Measurements from ENCODE around the gene SERINC5.
"Not testable (repeated sequence)": the region's sequence is repeated elsewhere in the genome, so short reads cannot be mapped to it uniquely, and the experiment has no call there.

SERINC5 gene

GRCh38 chr5:80275347-80275746, 19.5 kb upstream of the SERINC5 start:
- Mint-ChIP-seq H3K27ac (no peak overlapping the region), H3K4me3 (no peak overlapping the region), H3K4me1 (peaks cover 1% of the 10 kb centered on the region), H3K9me3 (no peaks in the 10 kb centered on the region), H3K27me3 (peaks cover 6% of the 10 kb centered on the region), H3K36me3 (no peaks in the 10 kb centered on the region)
- DNase-seq (ENCODE audit: low spot score in 2 of 2) (no peak), ATAC-seq (ENCODE audit: low read depth) (no peak)

GRCh38 chr5:80270543-80270942, 14.7 kb upstream of the SERINC5 start:
- H3K4me3 Mint-ChIP-seq; ATAC-seq (ENCODE audit: low read depth); H3K27ac Mint-ChIP-seq; H3K36me3 Mint-ChIP-seq; H3K9me3 Mint-ChIP-seq; H3K4me1 Mint-ChIP-seq; DNase-seq (ENCODE audit: low spot score in 2 of 2); H3K27me3 Mint-ChIP-seq: not testable (repeated sequence)

GRCh38 chr5:80269991-80270438, 14.2 kb upstream of the SERINC5 start:
- no peak overlapping the region for H3K27ac Mint-ChIP-seq
- H3K36me3 Mint-ChIP-seq: no peaks in the 10 kb centered on the region
- H3K4me1 Mint-ChIP-seq: peaks cover 7% of the 10 kb centered on the region
- DNase-seq (ENCODE audit: low spot score in 2 of 2) (no peak), ATAC-seq (ENCODE audit: low read depth) (no peak)
- no peak overlapping the region for H3K4me3 Mint-ChIP-seq
- no peaks in the 10 kb centered on the region for H3K9me3 Mint-ChIP-seq
- no peaks in the 10 kb centered on the region for H3K27me3 Mint-ChIP-seq

- no peak for ATAC-seq (ENCODE audit: low read depth)
- H3K4me1 Mint-ChIP-seq: peaks cover 7% of the 10 kb centered on the region
- DNase-seq (ENCODE audit: low spot score in 2 of 2): no peak
- H3K27ac Mint-ChIP-seq: no peak overlapping the region
- H3K36me3 Mint-ChIP-seq: no peaks in the 10 kb centered on the region
- no peak overlapping the region for H3K4me3 Mint-ChIP-seq
- no peaks in the 10 kb centered on the region for H3K27me3 Mint-ChIP-seq
- H3K9me3 Mint-ChIP-seq: no peaks in the 10 kb centered on the region
Measured at GRCh38 chr5:80268916-80269315, 13.1 kb upstream of the SERINC5 start.

GRCh38 chr5:80266566-80266965, 10.7 kb upstream of the SERINC5 start:
- Mint-ChIP-seq H3K4me1 (peaks cover 7% of the 10 kb centered on the region), H3K9me3 (peaks cover 1% of the 10 kb centered on the region), H3K27ac (no peak overlapping the region), H3K27me3 (no peaks in the 10 kb centered on the region), H3K36me3 (no peaks in the 10 kb centered on the region), H3K4me3 (no peak overlapping the region)
- ATAC-seq (ENCODE audit: low read depth) (no peak), DNase-seq (ENCODE audit: low spot score in 2 of 2) (no peak)

- no peak for DNase-seq (ENCODE audit: low spot score in 2 of 2)
- ATAC-seq (ENCODE audit: low read depth): no peak
- no peaks in the 10 kb centered on the region for H3K27me3 Mint-ChIP-seq
- no peaks in the 10 kb centered on the region for H3K36me3 Mint-ChIP-seq
- H3K4me3 Mint-ChIP-seq: no peak overlapping the region
- peaks cover 1% of the 10 kb centered on the region for H3K9me3 Mint-ChIP-seq
- peaks cover 10% of the 10 kb centered on the region for H3K4me1 Mint-ChIP-seq
- no peak overlapping the region for H3K27ac Mint-ChIP-seq
Measured at GRCh38 chr5:80260461-80260860, 4.6 kb upstream of the SERINC5 start.

GRCh38 chr5:80259511-80260203, 3.8 kb upstream of the SERINC5 start:
- ATAC-seq (ENCODE audit: low read depth) (no peak), DNase-seq (ENCODE audit: low spot score in 2 of 2) (no peak)
- H3K27ac Mint-ChIP-seq: no peak overlapping the region

GRCh38 chr5:80255431-80255810, 427 bp downstream of the SERINC5 start:
- no peaks in the 10 kb centered on the region for H3K27me3 Mint-ChIP-seq
- H3K4me1 Mint-ChIP-seq: peaks cover 27% of the 10 kb centered on the region
- H3K9me3 Mint-ChIP-seq: no peaks in the 10 kb centered on the region
- peak overlapping the region; percentile 89 for H3K27ac Mint-ChIP-seq
- H3K4me3 Mint-ChIP-seq: peak overlapping the region; percentile 95
- DNase-seq (ENCODE audit: low spot score in 2 of 2) (peak in 1 of 2 donors; percentile 9), ATAC-seq (ENCODE audit: low read depth) (peak; percentile 16)
- H3K36me3 Mint-ChIP-seq: no peaks in the 10 kb centered on the region

More at GRCh38 chr5:80259511-80260203, 3.8 kb upstream of the SERINC5 start:
- Mint-ChIP-seq H3K9me3 (peaks cover 1% of the 10 kb centered on the region), H3K4me3 (no peak overlapping the region), H3K36me3 (no peaks in the 10 kb centered on the region), H3K27me3 (no peaks in the 10 kb centered on the region), H3K4me1 (peaks cover 15% of the 10 kb centered on the region)

GRCh38 chr5:80254767-80255430, 949 bp downstream of the SERINC5 start:
- Mint-ChIP-seq H3K36me3 (peaks cover 2% of the 10 kb centered on the region), H3K27ac (peak overlapping the region; percentile 72), H3K4me3 (peak overlapping the region; percentile 91), H3K9me3 (no peaks in the 10 kb centered on the region), H3K27me3 (no peaks in the 10 kb centered on the region), H3K4me1 (peaks cover 29% of the 10 kb centered on the region)
- ATAC-seq (ENCODE audit: low read depth): no peak
- DNase-seq (ENCODE audit: low spot score in 2 of 2): no peak

- Mint-ChIP-seq H3K4me3 (no peak overlapping the region), H3K4me1 (peaks cover 39% of the 10 kb centered on the region), H3K27me3 (no peaks in the 10 kb centered on the region), H3K36me3 (peaks cover 4% of the 10 kb centered on the region), H3K9me3 (no peaks in the 10 kb centered on the region), H3K27ac (no peak overlapping the region)
- ATAC-seq (ENCODE audit: low read depth) (no peak), DNase-seq (ENCODE audit: low spot score in 2 of 2) (no peak)
Measured at GRCh38 chr5:80251636-80252035, 4.2 kb downstream of the SERINC5 start.

- H3K27me3 Mint-ChIP-seq: no peaks in the 10 kb centered on the region
- ATAC-seq (ENCODE audit: low read depth): no peak
- no peak for DNase-seq (ENCODE audit: low spot score in 2 of 2)
- peaks cover 4% of the 10 kb centered on the region for H3K36me3 Mint-ChIP-seq
- H3K9me3 Mint-ChIP-seq: no peaks in the 10 kb centered on the region
- no peak overlapping the region for H3K27ac Mint-ChIP-seq
- no peak overlapping the region for H3K4me3 Mint-ChIP-seq
- H3K4me1 Mint-ChIP-seq: peaks cover 35% of the 10 kb centered on the region
Measured at GRCh38 chr5:80250801-80251200, 5.0 kb downstream of the SERINC5 start.

GRCh38 chr5:80249901-80250300, 5.9 kb downstream of the SERINC5 start:
- Mint-ChIP-seq H3K4me1 (peaks cover 32% of the 10 kb centered on the region), H3K9me3 (peaks cover 1% of the 10 kb centered on the region), H3K27ac (no peak overlapping the region), H3K27me3 (no peaks in the 10 kb centered on the region), H3K36me3 (peaks cover 6% of the 10 kb centered on the region), H3K4me3 (no peak overlapping the region)
- DNase-seq (ENCODE audit: low spot score in 2 of 2) (no peak), ATAC-seq (ENCODE audit: low read depth) (no peak)

GRCh38 chr5:80248378-80248777, 7.5 kb downstream of the SERINC5 start:
- H3K4me1 Mint-ChIP-seq: peaks cover 24% of the 10 kb centered on the region
- no peaks in the 10 kb centered on the region for H3K27me3 Mint-ChIP-seq
- H3K9me3 Mint-ChIP-seq: peaks cover 2% of the 10 kb centered on the region
- no peak for DNase-seq (ENCODE audit: low spot score in 2 of 2)
- H3K27ac Mint-ChIP-seq: no peak overlapping the region
- ATAC-seq (ENCODE audit: low read depth): no peak
- no peak overlapping the region for H3K4me3 Mint-ChIP-seq
- peaks cover 7% of the 10 kb centered on the region for H3K36me3 Mint-ChIP-seq

- DNase-seq (ENCODE audit: low spot score in 2 of 2) (no peak), ATAC-seq (ENCODE audit: low read depth) (peak; percentile 39)
- H3K4me3 Mint-ChIP-seq: no peak overlapping the region
- peaks cover 13% of the 10 kb centered on the region for H3K36me3 Mint-ChIP-seq
- peaks cover 5% of the 10 kb centered on the region for H3K9me3 Mint-ChIP-seq
- H3K4me1 Mint-ChIP-seq: peaks cover 20% of the 10 kb centered on the region
- no peaks in the 10 kb centered on the region for H3K27me3 Mint-ChIP-seq
- peak overlapping the region; percentile 72 for H3K27ac Mint-ChIP-seq
Measured at GRCh38 chr5:80246995-80247729, 8.7 kb downstream of the SERINC5 start.

Data from memory B cell (primary cell).